CD14-positive monocyte (primary cell): ENCODE data around the gene KLHL3. TPM values are rescaled to one million over a fixed set of nuclear protein-coding genes. Genes with fewer than 3 reads are reported as not detected.

Experiments
- DNase-seq, 3 donors: peaks; one replicate each; pipeline ENCODE4 v3.0.0-alpha.2; 2011 to 2022
- H2AFZ ChIP-seq: 2 replicates; pipeline ENCODE4 v1.6.0; 2012; ENCODE audit warnings: mild to moderate bottlenecking, low read depth, low read length, inconsistent platforms; ENCODE audit not compliant: insufficient read depth, poor library complexity, severe bottlenecking
- H3K27ac ChIP-seq, 2 donors: 1 replicate in 1 of 2; 2 replicates in 1 of 2; pipeline ENCODE4 v1.5.1; 2012 to 2013; ENCODE audit warnings: low read length in 2 of 2, control low read depth in 1 of 2, inconsistent platforms in 1 of 2, low read depth in 1 of 2, mild to moderate bottlenecking in 1 of 2
- H3K27me3 ChIP-seq, 2 donors: one replicate each; pipeline versions ENCODE4 v1.6.0 to v1.6.1; 2011 to 2013; ENCODE audit warnings: low read length in 2 of 2; ENCODE audit not compliant: control insufficient read depth in 2 of 2, insufficient read depth in 2 of 2
- H3K36me3 ChIP-seq, 2 donors: replicated peaks in 1 of 2; 1 replicate in 1 of 2; 2 replicates in 1 of 2; pipeline versions ENCODE4 v1.5.1 to v1.6.1; 2012 to 2013; ENCODE audit warnings: low read length in 2 of 2, control low read depth in 1 of 2, inconsistent platforms in 1 of 2, mild to moderate bottlenecking in 1 of 2; ENCODE audit not compliant: insufficient read depth in 2 of 2, control insufficient read depth in 1 of 2
- H3K4me1 ChIP-seq, 2 donors: 1 replicate in 1 of 2; 2 replicates in 1 of 2; pipeline versions ENCODE4 v1.5.1 to v1.6.1; 2012 to 2013; ENCODE audit warnings: low read length in 2 of 2, control low read depth in 1 of 2, inconsistent platforms in 1 of 2, mild to moderate bottlenecking in 1 of 2, moderate library complexity in 1 of 2; ENCODE audit not compliant: insufficient read depth in 2 of 2, control insufficient read depth in 1 of 2
- H3K4me2 ChIP-seq: replicated peaks from 2 replicates; pipeline ENCODE3; 2012; ENCODE audit warnings: low read length, moderate library complexity, mild to moderate bottlenecking; ENCODE audit not compliant: poor library complexity, severe bottlenecking; ENCODE audit errors: extremely low read depth
- H3K4me3 ChIP-seq, 3 experiments: fragments of 200-600 bp in 1 of 3; sonication (generic) in 1 of 3; replicated peaks in 1 of 3; 1 replicate in 2 of 3; 2 replicates in 1 of 3; pipeline ENCODE4 v1.5.1; 2011 to 2013; ENCODE audit warnings: low read length in 3 of 3, mild to moderate bottlenecking in 3 of 3, control low read depth in 2 of 3, low read depth in 2 of 3, inconsistent platforms in 1 of 3, moderate library complexity in 1 of 3
- H3K79me2 ChIP-seq: 2 replicates; pipeline ENCODE4 v1.6.0; 2012; ENCODE audit warnings: mild to moderate bottlenecking, control low read depth, inconsistent platforms, low read length, moderate library complexity; ENCODE audit not compliant: insufficient read depth
- H3K9ac ChIP-seq: 2 replicates; pipeline ENCODE4 v1.6.0; 2017; ENCODE audit warnings: low read length, mild to moderate bottlenecking; ENCODE audit not compliant: insufficient read depth, poor library complexity, severe bottlenecking
- H3K9me3 ChIP-seq, 2 donors: replicated peaks in 1 of 2; 1 replicate in 1 of 2; 2 replicates in 1 of 2; pipeline versions ENCODE4 v1.5.1 to v1.6.1; 2012 to 2013; ENCODE audit warnings: low read length in 2 of 2, control low read depth in 1 of 2; ENCODE audit not compliant: control insufficient read depth in 1 of 2, insufficient read depth in 1 of 2
- H4K20me1 ChIP-seq: 2 replicates; pipeline ENCODE4 v1.6.0; 2012; ENCODE audit warnings: mild to moderate bottlenecking, low read length, control low read depth, moderate library complexity; ENCODE audit not compliant: insufficient read depth
- H3K27ac Mint-ChIP-seq, 7 donors: one replicate each; pipeline ENCODE4 v1.8.0; 2020; ENCODE audit warnings: mild to moderate bottlenecking in 7 of 7, mixed read lengths in 7 of 7, moderate library complexity in 6 of 7, inconsistent platforms in 2 of 7
- H3K27me3 Mint-ChIP-seq, 3 donors: one replicate each; pipeline ENCODE4 v1.8.0; 2021 to 2022; ENCODE audit warnings: low read depth in 3 of 3, mild to moderate bottlenecking in 3 of 3, mixed read lengths in 3 of 3, moderate library complexity in 3 of 3, inconsistent platforms in 1 of 3
- H3K36me3 Mint-ChIP-seq, 2 donors: one replicate each; pipeline ENCODE4 v1.8.0; 2020; ENCODE audit warnings: mixed read lengths in 2 of 2, inconsistent platforms in 1 of 2, mild to moderate bottlenecking in 1 of 2
- H3K4me1 Mint-ChIP-seq: one replicate; pipeline ENCODE4 v1.8.0; 2020; ENCODE audit warnings: mild to moderate bottlenecking, mixed read lengths
- H3K4me3 Mint-ChIP-seq, 2 donors: one replicate each; pipeline ENCODE4 v1.8.0; 2020; ENCODE audit warnings: mild to moderate bottlenecking in 2 of 2, mixed read lengths in 2 of 2, moderate library complexity in 1 of 2
- H3K9me3 Mint-ChIP-seq, 7 donors: one replicate each; pipeline ENCODE4 v1.8.0; 2020 to 2022; ENCODE audit warnings: mixed read lengths in 7 of 7, mild to moderate bottlenecking in 6 of 7, moderate library complexity in 6 of 7, inconsistent platforms in 2 of 7
- CTCF ChIP-seq: fragments of 200-600 bp; IDR thresholded peaks from one replicate; pipeline ENCODE4 v1.8.0; 2022; ENCODE audit warnings: antibody characterized with exemption, mild to moderate bottlenecking
- WGBS: methylation state at CpG from one replicate; pipeline ENCODE4 v1.1.5; 2013; ENCODE audit warnings: missing lambda C conversion rate; ENCODE audit not compliant: insufficient coverage; 5-methylcytosine and 5-hydroxymethylcytosine counted together
- intact Hi-C, 2 donors: fragments of 100-400 bp; cut with micrococcal nuclease; formaldehyde crosslinking; loops; one replicate each; pipeline versions ENCODE4 v1.15.0 to v1.15.1; 2023
- polyA plus RNA-seq, 3 donors: library from polyadenylated mRNA; depleted of rRNA in 1 of 3; unstranded in 2 of 3; stranded (reverse) in 1 of 3; fragments of 300-500 nt in 2 of 3; fragments of >200 nt in 1 of 3; fragmentation: Illumina TruSeq in 2 of 3; gene quantifications; 1 replicate in 2 of 3; 2 replicates in 1 of 3; pipeline ENCODE4 v1.2.3, GENCODE V29; 2012 to 2021

KLHL3 gene
- polyA plus RNA-seq, 3 donors: 0.71 TPM; not detected in 2

- H3K79me2 ChIP-seq: peaks cover 51% of the 10 kb centered on the region
- H2AFZ ChIP-seq: no peak overlapping the region
- intact Hi-C loops: loop anchor here in 1 of 2 donors (5.0 kb wide), 1 partner anchor 280 kb away; the partner anchor contains the start of gene FAM13B
- no peaks in the 10 kb centered on the region for H3K9me3 ChIP-seq
- peaks cover 14 to 35% of the 10 kb centered on the region in 2 donors for H3K4me1 ChIP-seq
- 0% methylated on average over 1 of the region's 7 CpGs for WGBS
- peak overlapping the region; percentile 16 for H3K9ac ChIP-seq
- H3K4me3 ChIP-seq: peak overlapping the region; percentile 66 to 82 (median 82)
- Mint-ChIP-seq H3K4me3 (peak overlapping the region; percentile 92 to 99), H3K9me3 (peaks cover 0 to 2% (median 0%) of the 10 kb centered on the region in 7 donors), H3K27me3 (peaks cover 0 to 2% (median 0%) of the 10 kb centered on the region in 3 donors), H3K4me1 (peaks cover 23% of the 10 kb centered on the region), H3K27ac (peak overlapping the region in 3 of 7 donors; percentile 100), H3K36me3 (peaks cover 3 to 5% of the 10 kb centered on the region in 2 donors)
- H3K36me3 ChIP-seq: no peaks in the 10 kb centered on the region
- peak in 2 of 3 donors; percentile 58 to 61 for DNase-seq
- no peaks in the 10 kb centered on the region for H3K27me3 ChIP-seq
- H3K4me2 ChIP-seq: peak overlapping the region; percentile 89
- peak overlapping the region in 1 of 2 donors; percentile 100 for H3K27ac ChIP-seq
- TF ChIP-seq CTCF: peak; percentile 94
- peaks cover 54% of the 10 kb centered on the region for H4K20me1 ChIP-seq
These were observed 16.1 kb upstream of the KLHL3 start for GRCh38 chr5:137751869-137752491.

- H3K79me2 ChIP-seq: peaks cover 51% of the 10 kb centered on the region
- peaks cover 14 to 34% of the 10 kb centered on the region in 2 donors for H3K4me1 ChIP-seq
- no peaks in the 10 kb centered on the region for H3K9me3 ChIP-seq
- Mint-ChIP-seq H3K4me3 (no peak overlapping the region), H3K27ac (no peak overlapping the region), H3K27me3 (no peaks in the 10 kb centered on the region), H3K9me3 (peaks cover 0 to 2% (median 0%) of the 10 kb centered on the region in 7 donors), H3K36me3 (peaks cover 3 to 5% of the 10 kb centered on the region in 2 donors), H3K4me1 (peaks cover 23% of the 10 kb centered on the region)
- no peaks in the 10 kb centered on the region for H3K36me3 ChIP-seq
- no peak overlapping the region for H3K4me3 ChIP-seq
- H3K4me2 ChIP-seq: no peak overlapping the region
- intact Hi-C loops: loop anchor here in 1 of 2 donors (5.0 kb wide), 1 partner anchor 282 kb away; the partner anchor contains the start of gene FAM13B
- H3K27me3 ChIP-seq: no peaks in the 10 kb centered on the region
- H2AFZ ChIP-seq: no peak overlapping the region
- no peak overlapping the region for H3K9ac ChIP-seq
- DNase-seq: no peak
- TF ChIP-seq CTCF: no peak
- peaks cover 54% of the 10 kb centered on the region for H4K20me1 ChIP-seq
- no CpG with 5 or more reads among the region's 1 CpG for WGBS
- H3K27ac ChIP-seq: no peak overlapping the region
These were observed 14.5 kb upstream of the KLHL3 start for GRCh38 chr5:137750436-137750835.
